AG20443 (cell line): Measurements from ENCODE around the gene LSAMP.

Experiments
- DNase-seq: peaks from one replicate; pipeline ENCODE4 v3.0.0; 2012; ENCODE audit warnings: low spot score, mixed read lengths

LSAMP gene

GRCh38 chr3:115943579-115943978, 501.7 kb downstream of the LSAMP start:
- DNase-seq = no peak

- DNase-seq = no peak
Observed at GRCh38 chr3:115937054-115937453, 508.2 kb downstream of the LSAMP start.

GRCh38 chr3:115932807-115933206, 512.5 kb downstream of the LSAMP start:
- DNase-seq = no peak

- peak; percentile 22 for DNase-seq
Observed at GRCh38 chr3:115931581-115931980, 513.7 kb downstream of the LSAMP start.

- peak; percentile 13 for DNase-seq
Observed at GRCh38 chr3:115930922-115931321, 514.4 kb downstream of the LSAMP start.

GRCh38 chr3:115930168-115930567, 515.1 kb downstream of the LSAMP start:
- no peak for DNase-seq

- DNase-seq = no peak
Observed at GRCh38 chr3:115928376-115928775, 516.9 kb downstream of the LSAMP start.

GRCh38 chr3:115927197-115927596, 518.1 kb downstream of the LSAMP start:
- no peak for DNase-seq

GRCh38 chr3:115922681-115923347, 522.5 kb downstream of the LSAMP start:
- peak; percentile 47 for DNase-seq

- DNase-seq = no peak
Observed at GRCh38 chr3:115921711-115922110, 523.6 kb downstream of the LSAMP start.

- DNase-seq = no peak
Observed at GRCh38 chr3:115918900-115919299, 526.4 kb downstream of the LSAMP start.

GRCh38 chr3:115916866-115917265, 528.4 kb downstream of the LSAMP start:
- no peak for DNase-seq

GRCh38 chr3:115915061-115915460, 530.2 kb downstream of the LSAMP start:
- DNase-seq = peak; percentile 8

GRCh38 chr3:115913069-115913686, 532.1 kb downstream of the LSAMP start:
- DNase-seq = peak; percentile 9

- DNase-seq = peak; percentile 54
Observed at GRCh38 chr3:115912372-115912771, 532.9 kb downstream of the LSAMP start.

- no peak for DNase-seq
Observed at GRCh38 chr3:115905871-115906270, 539.4 kb downstream of the LSAMP start.

- peak; percentile 10 for DNase-seq
Observed at GRCh38 chr3:115903843-115904242, 541.4 kb downstream of the LSAMP start.

- no peak for DNase-seq
Observed at GRCh38 chr3:115901008-115901407, 544.3 kb downstream of the LSAMP start.

GRCh38 chr3:115899535-115899934, 545.8 kb downstream of the LSAMP start:
- DNase-seq = no peak

GRCh38 chr3:115898656-115899410, 546.5 kb downstream of the LSAMP start:
- no peak for DNase-seq

GRCh38 chr3:115891006-115891636, 554.2 kb downstream of the LSAMP start:
- DNase-seq = no peak

- no peak for DNase-seq
Observed at GRCh38 chr3:115890579-115890978, 554.7 kb downstream of the LSAMP start.

- DNase-seq = peak; percentile 30
Observed at GRCh38 chr3:115885621-115886020, 559.7 kb downstream of the LSAMP start.
